Measurements from ENCODE around the gene GLMN.

DNA sequence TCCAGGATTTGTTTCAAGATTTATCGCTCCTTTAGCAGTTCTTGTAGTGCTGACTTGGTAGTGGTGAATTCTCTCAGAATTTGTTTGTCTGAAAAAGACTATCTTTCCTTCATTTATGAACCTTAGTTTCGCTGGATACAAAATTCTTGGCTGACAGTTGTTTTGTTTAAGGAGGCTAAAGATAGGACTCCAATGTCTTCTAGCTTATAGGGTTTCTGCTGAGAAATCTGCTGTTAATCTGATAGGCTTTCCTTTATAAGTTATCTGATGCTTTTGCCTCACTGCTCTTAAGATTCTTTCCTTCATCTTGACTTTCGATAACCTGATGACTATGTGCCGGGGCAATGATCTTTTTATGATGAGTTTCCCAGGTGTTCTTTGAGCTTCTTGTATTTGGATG is 29.0 kb upstream of the GLMN start:
- TF ChIP-seq POLR2A (IDR thresholded peaks at IDR 0.05): no peak
- TF ChIP-seq, protein P1, sequence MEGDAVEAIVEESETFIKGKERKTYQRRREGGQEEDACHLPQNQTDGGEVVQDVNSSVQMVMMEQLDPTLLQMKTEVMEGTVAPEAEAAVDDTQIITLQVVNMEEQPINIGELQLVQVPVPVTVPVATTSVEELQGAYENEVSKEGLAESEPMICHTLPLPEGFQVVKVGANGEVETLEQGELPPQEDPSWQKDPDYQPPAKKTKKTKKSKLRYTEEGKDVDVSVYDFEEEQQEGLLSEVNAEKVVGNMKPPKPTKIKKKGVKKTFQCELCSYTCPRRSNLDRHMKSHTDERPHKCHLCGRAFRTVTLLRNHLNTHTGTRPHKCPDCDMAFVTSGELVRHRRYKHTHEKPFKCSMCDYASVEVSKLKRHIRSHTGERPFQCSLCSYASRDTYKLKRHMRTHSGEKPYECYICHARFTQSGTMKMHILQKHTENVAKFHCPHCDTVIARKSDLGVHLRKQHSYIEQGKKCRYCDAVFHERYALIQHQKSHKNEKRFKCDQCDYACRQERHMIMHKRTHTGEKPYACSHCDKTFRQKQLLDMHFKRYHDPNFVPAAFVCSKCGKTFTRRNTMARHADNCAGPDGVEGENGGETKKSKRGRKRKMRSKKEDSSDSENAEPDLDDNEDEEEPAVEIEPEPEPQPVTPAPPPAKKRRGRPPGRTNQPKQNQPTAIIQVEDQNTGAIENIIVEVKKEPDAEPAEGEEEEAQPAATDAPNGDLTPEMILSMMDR (IDR thresholded peaks at IDR 0.05): no peak
- TF ChIP-seq POLR2AphosphoS5 (IDR thresholded peaks at IDR 0.05): no peak
